ENCODE data around the gene LTN1.
"Not testable (repeated sequence)": the region's sequence is repeated elsewhere in the genome, so short reads cannot be mapped to it uniquely, and the experiment has no call there.

The LTN1 gene

GRCh38 chr21:28982637-28983036, 10.0 kb downstream of the LTN1 start:
- DNase-seq (ENCODE audit: low read depth in 2 of 2): no peak

- DNase-seq (ENCODE audit: low read depth in 2 of 2): no peak
Observed at GRCh38 chr21:28979092-28979491, 13.6 kb downstream of the LTN1 start.

- DNase-seq (ENCODE audit: low read depth in 2 of 2): no peak
Observed at GRCh38 chr21:28975397-28975796, 17.3 kb downstream of the LTN1 start.

GRCh38 chr21:28974531-28975227, 18.0 kb downstream of the LTN1 start:
- no peak for DNase-seq (ENCODE audit: low read depth in 2 of 2)

GRCh38 chr21:28972398-28972797, 20.3 kb downstream of the LTN1 start:
- no peak for DNase-seq (ENCODE audit: low read depth in 2 of 2)

GRCh38 chr21:28971171-28971570, 21.5 kb downstream of the LTN1 start:
- no peak for DNase-seq (ENCODE audit: low read depth in 2 of 2)

GRCh38 chr21:28963831-28964230, 28.8 kb downstream of the LTN1 start:
- no peak for DNase-seq (ENCODE audit: low read depth in 2 of 2)

- DNase-seq (ENCODE audit: low read depth in 2 of 2): no peak
Observed at GRCh38 chr21:28962465-28962864, 30.2 kb downstream of the LTN1 start.

GRCh38 chr21:28961927-28962326, 30.8 kb downstream of the LTN1 start:
- no peak for DNase-seq (ENCODE audit: low read depth in 2 of 2)

- no peak for DNase-seq (ENCODE audit: low read depth in 2 of 2)
Observed at GRCh38 chr21:28960245-28960644, 32.4 kb downstream of the LTN1 start.

GRCh38 chr21:28959367-28960099, 33.1 kb downstream of the LTN1 start:
- no peak for DNase-seq (ENCODE audit: low read depth in 2 of 2)

- DNase-seq (ENCODE audit: low read depth in 2 of 2): no peak
Observed at GRCh38 chr21:28953247-28953646, 39.4 kb downstream of the LTN1 start.

GRCh38 chr21:28952686-28953085, 40.0 kb downstream of the LTN1 start:
- no peak for DNase-seq (ENCODE audit: low read depth in 2 of 2)

GRCh38 chr21:28949318-28949717, 43.4 kb downstream of the LTN1 start:
- DNase-seq (ENCODE audit: low read depth in 2 of 2): no peak

GRCh38 chr21:28944296-28944695, 48.4 kb downstream of the LTN1 start:
- DNase-seq (ENCODE audit: low read depth in 2 of 2): no peak

GRCh38 chr21:28943631-28944030, 49.0 kb downstream of the LTN1 start:
- no peak for DNase-seq (ENCODE audit: low read depth in 2 of 2)

- DNase-seq (ENCODE audit: low read depth in 2 of 2): no peak
Observed at GRCh38 chr21:28938726-28939125, 54.0 kb downstream of the LTN1 start.

GRCh38 chr21:28937737-28938136, 54.9 kb downstream of the LTN1 start:
- DNase-seq (ENCODE audit: low read depth in 2 of 2): no peak

- DNase-seq (ENCODE audit: low read depth in 2 of 2): no peak
Observed at GRCh38 chr21:28936721-28937120, 56.0 kb downstream of the LTN1 start.

GRCh38 chr21:28936036-28936435, 56.6 kb downstream of the LTN1 start:
- no peak for DNase-seq (ENCODE audit: low read depth in 2 of 2)

GRCh38 chr21:28932717-28933116, 60.0 kb downstream of the LTN1 start:
- DNase-seq (ENCODE audit: low read depth in 2 of 2): no peak

GRCh38 chr21:28931708-28932372, 60.8 kb downstream of the LTN1 start:
- DNase-seq (ENCODE audit: low read depth in 2 of 2): not testable (repeated sequence)
